ENCODE data around the gene SYN1.

Gene SYN1

GRCh38 chrX:47587091-47587891 lies 32.4 kb downstream of the SYN1 start:
- H3K4me3 ChIP-seq (replicated peaks; ENCODE audit: low read depth, low read length) = no peak overlapping the region
- peak; percentile 56 for DNase-seq (ENCODE audit: low read depth)
- no peak for TF ChIP-seq CTCF (IDR thresholded peaks at IDR 0.05; ENCODE audit: low read length, missing control alignments)

DNA sequence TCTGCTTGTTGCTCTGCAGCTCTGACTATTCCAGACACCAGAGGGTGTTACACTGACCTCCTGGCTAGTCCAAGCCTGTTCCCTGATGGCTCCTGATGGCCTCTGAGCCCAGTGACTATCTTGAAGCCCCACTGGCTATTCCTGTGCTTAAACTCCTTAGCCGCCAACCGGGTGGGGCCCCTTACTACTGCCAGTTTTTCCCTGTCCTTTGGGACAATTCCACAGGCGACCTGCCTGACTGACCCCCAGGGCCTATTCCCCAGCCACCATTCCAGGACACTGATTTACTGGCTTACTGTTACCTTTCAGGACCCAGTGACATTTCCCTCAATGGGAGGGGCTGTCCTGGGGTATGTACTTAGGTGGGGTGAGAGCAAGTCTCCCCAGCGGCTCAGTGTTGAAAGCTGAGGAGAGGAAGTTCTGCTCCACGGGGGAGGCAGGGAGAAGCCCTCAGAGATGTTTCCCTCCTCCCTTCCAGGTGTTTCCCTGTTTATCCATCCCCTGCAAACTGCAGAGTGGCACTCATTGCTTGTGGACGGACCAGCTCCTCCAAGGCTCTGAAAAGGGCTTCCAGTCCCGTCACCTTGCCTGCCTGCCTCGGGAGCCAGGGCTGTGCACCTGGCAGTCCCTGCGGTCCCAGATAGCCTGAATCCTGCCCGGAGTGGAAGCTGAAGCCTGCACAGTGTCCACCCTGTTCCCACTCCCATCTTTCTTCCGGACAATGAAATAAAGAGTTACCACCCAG lies 33.4 kb downstream of the SYN1 start:
- H3K4me3 ChIP-seq (replicated peaks; ENCODE audit: low read depth, low read length) = peak overlapping the region; percentile 77
- no peak for DNase-seq (ENCODE audit: low read depth)
- no peak for TF ChIP-seq CTCF (IDR thresholded peaks at IDR 0.05; ENCODE audit: low read length, missing control alignments)

GRCh38 chrX:47585273-47585672 lies 34.4 kb downstream of the SYN1 start:
- peak overlapping the region; percentile 77 for H3K4me3 ChIP-seq (replicated peaks; ENCODE audit: low read depth, low read length)
- no peak for TF ChIP-seq CTCF (IDR thresholded peaks at IDR 0.05; ENCODE audit: low read length, missing control alignments)
- peak; percentile 44 for DNase-seq (ENCODE audit: low read depth)

- peak overlapping the region; percentile 77 for H3K4me3 ChIP-seq (replicated peaks; ENCODE audit: low read depth, low read length)
- DNase-seq (ENCODE audit: low read depth) = peak; percentile 37
- TF ChIP-seq CTCF (IDR thresholded peaks at IDR 0.05; ENCODE audit: low read length, missing control alignments) = no peak
Observed at GRCh38 chrX:47584714-47585113, 34.9 kb downstream of the SYN1 start.

GRCh38 chrX:47583240-47583861 lies 36.3 kb downstream of the SYN1 start:
- peak overlapping the region; percentile 77 for H3K4me3 ChIP-seq (replicated peaks; ENCODE audit: low read depth, low read length)
- TF ChIP-seq CTCF (IDR thresholded peaks at IDR 0.05; ENCODE audit: low read length, missing control alignments) = no peak
- no peak for DNase-seq (ENCODE audit: low read depth)

DNA sequence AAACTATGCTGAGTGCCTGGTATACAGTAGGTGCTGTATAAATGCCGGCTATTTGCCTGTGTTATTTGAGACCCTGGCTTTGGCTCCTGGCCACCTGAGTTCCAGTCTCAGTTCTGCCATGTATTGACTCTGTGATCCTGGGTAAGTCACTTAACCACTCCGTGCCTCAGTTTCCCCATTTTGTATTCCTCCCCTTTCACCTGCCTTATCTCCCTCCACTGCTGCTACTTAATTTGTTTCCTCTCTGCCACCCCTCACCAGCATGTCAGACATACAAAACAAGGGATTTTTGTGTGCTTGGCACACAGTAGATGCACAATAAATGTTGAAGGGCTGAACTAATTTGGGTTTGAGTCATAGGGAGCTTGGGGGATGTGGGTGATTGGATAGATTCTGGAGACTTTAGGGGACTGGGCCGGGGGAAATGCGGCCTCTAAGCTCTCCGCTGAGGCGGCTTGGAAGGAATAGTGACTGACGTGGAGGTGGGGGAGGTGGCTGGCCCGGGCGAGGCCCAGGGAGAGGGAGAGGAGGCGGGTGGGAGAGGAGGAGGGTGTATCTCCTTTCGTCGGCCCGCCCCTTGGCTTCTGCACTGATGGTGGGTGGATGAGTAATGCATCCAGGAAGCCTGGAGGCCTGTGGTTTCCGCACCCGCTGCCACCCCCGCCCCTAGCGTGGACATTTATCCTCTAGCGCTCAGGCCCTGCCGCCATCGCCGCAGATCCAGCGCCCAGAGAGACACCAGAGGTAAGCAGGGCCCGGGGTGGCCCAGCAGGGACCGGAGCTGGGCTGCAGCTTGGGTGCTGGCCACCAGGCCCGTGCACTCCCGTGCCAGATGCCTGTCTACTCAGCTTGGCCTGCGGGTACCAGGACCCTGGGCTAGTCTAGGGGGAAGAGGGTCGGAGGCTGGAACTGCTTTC lies 37.7 kb downstream of the SYN1 start, which contains the start of gene TIMP1:
Gene TIMP1, plus strand, starts transcription at position 706 of the 917 bp plus-strand sequence. CDS start 980 bp downstream, outside the sequence.
- no peak for TF ChIP-seq CTCF (IDR thresholded peaks at IDR 0.05; ENCODE audit: low read length, missing control alignments)
- peak; percentile 95 for DNase-seq (ENCODE audit: low read depth)

More for the DNA sequence above, 37.7 kb downstream of the SYN1 start, which contains the start of gene TIMP1:
- peak within 1 kb of the TSS; percentile 77 for H3K4me3 ChIP-seq (replicated peaks; ENCODE audit: low read depth, low read length)
